K562 (cell line): ENCODE data around the gene MFSD8. TPM values are rescaled to one million over a fixed set of nuclear protein-coding genes. Genes with fewer than 3 reads are reported as not detected.

ENCODE experiments used
- CC2D1A ChIP-seq: fragments of 450-650 bp; IDR thresholded peaks from 2 replicates; pipeline ENCODE4 v1.6.1; 2017; ENCODE audit warnings: mild to moderate bottlenecking
- CCNT2 ChIP-seq: IDR thresholded peaks from 2 replicates; pipeline ENCODE4 v1.6.1; 2011; ENCODE audit warnings: borderline replicate concordance, low read depth, mild to moderate bottlenecking, moderate library complexity, mixed read lengths, low read length; ENCODE audit not compliant: insufficient read length; ENCODE audit errors: extremely low read depth
- E2F3 ChIP-seq: fragments of 250-450 bp; sonication (Bioruptor Pico); IDR thresholded peaks from 2 replicates; pipeline ENCODE4 v1.4.0; 2020; ENCODE audit warnings: mild to moderate bottlenecking
- ELF2 ChIP-seq: fragments of 250-450 bp; sonication (Bioruptor Pico); IDR thresholded peaks from 2 replicates; pipeline ENCODE4 v1.5.0; 2021; ENCODE audit warnings: mild to moderate bottlenecking
- ETV6 ChIP-seq, 3 experiments: fragments of 150-350 bp in 1 of 3; sonication (generic) in 1 of 3; formaldehyde crosslinking in 1 of 3; IDR thresholded peaks; 2 replicates each; pipeline versions ENCODE4 v1.6.1 to v1.8.0; 2014 to 2022; ENCODE audit warnings: borderline replicate concordance in 2 of 3, low read depth in 2 of 3, antibody characterized with exemption in 1 of 3, low read length in 1 of 3, mild to moderate bottlenecking in 1 of 3, missing genetic modification reagents in 1 of 3
- EWSR1 ChIP-seq: fragments of 450-650 bp; IDR thresholded peaks from 2 replicates; pipeline ENCODE4 v1.6.1; 2018; ENCODE audit warnings: borderline replicate concordance, mild to moderate bottlenecking, low read depth, moderate library complexity; ENCODE audit not compliant: partially characterized antibody
- GMEB1 ChIP-seq: fragments of 250-450 bp; sonication (Bioruptor Pico); IDR thresholded peaks from 2 replicates; pipeline ENCODE4 v1.4.0; 2020; ENCODE audit warnings: mild to moderate bottlenecking
- KAT2B ChIP-seq: IDR thresholded peaks from one replicate; pipeline ENCODE4 v1.6.1; 2012; ENCODE audit warnings: low read depth, mild to moderate bottlenecking, control low read depth, inconsistent platforms, low read length, moderate library complexity
- KDM2B ChIP-seq: fragments of 250-450 bp; sonication (Bioruptor Pico); IDR thresholded peaks from 2 replicates; pipeline ENCODE4 v1.8.0; 2021; ENCODE audit warnings: mild to moderate bottlenecking, moderate library complexity
- MYBL2 ChIP-seq, 2 experiments: fragments of 450-650 bp in 1 of 2; sonication (generic) in 1 of 2; formaldehyde crosslinking in 1 of 2; IDR thresholded peaks; 2 replicates each; pipeline versions ENCODE4 v1.6.1 to v1.8.1; 2017 to 2022; ENCODE audit warnings: borderline replicate concordance in 1 of 2, inconsistent platforms in 1 of 2, low read depth in 1 of 2, mild to moderate bottlenecking in 1 of 2, missing genetic modification reagents in 1 of 2, moderate library complexity in 1 of 2
- POLR2G ChIP-seq: fragments of 200-400 bp; formaldehyde crosslinking; IDR thresholded peaks from 2 replicates; pipeline ENCODE4 v1.6.1; 2017; ENCODE audit warnings: low read depth, mild to moderate bottlenecking, antibody characterized with exemption, low read length, moderate library complexity
- RAD51 ChIP-seq: fragments of 450-650 bp; IDR thresholded peaks from 2 replicates; pipeline ENCODE4 v1.7.1; 2016; ENCODE audit warnings: low read depth, mild to moderate bottlenecking, borderline replicate concordance
- SIRT6 ChIP-seq: IDR thresholded peaks from one replicate; pipeline ENCODE4 v1.6.1; 2012; ENCODE audit warnings: low read depth, mild to moderate bottlenecking, control low read depth, inconsistent platforms, low read length, moderate library complexity
- USF2 ChIP-seq: sonication (generic); formaldehyde crosslinking; IDR thresholded peaks from 2 replicates; pipeline ENCODE4 v1.5.0; 2020; ENCODE audit warnings: missing genetic modification reagents
- VEZF1 ChIP-seq: fragments of 200-800 bp; sonication (Bioruptor generic); IDR thresholded peaks from 2 replicates; pipeline ENCODE4 v1.6.1; 2017; ENCODE audit warnings: missing genetic modification characterization, missing compliant biosample characterization
- ZBTB17 ChIP-seq: fragments of 450-650 bp; formaldehyde crosslinking; IDR thresholded peaks from 2 replicates; pipeline ENCODE4 v1.4.0; 2020; ENCODE audit warnings: mild to moderate bottlenecking
- ZNF23 ChIP-seq: fragments of 250-450 bp; sonication (Bioruptor Pico); IDR thresholded peaks from 2 replicates; pipeline ENCODE4 v1.4.0; 2020; ENCODE audit warnings: mild to moderate bottlenecking
- ZNF253 ChIP-seq: fragments of 250-450 bp; sonication (Bioruptor Pico); conservative IDR thresholded peaks from 2 replicates; pipeline ENCODE4 v1.6.1; 2021; ENCODE audit warnings: mild to moderate bottlenecking
- ZNF584 ChIP-seq: fragments of 200-800 bp; sonication (Bioruptor generic); IDR thresholded peaks from 2 replicates; pipeline ENCODE4 v1.6.1; 2016; ENCODE audit warnings: low read depth, mild to moderate bottlenecking, missing genetic modification characterization, missing compliant biosample characterization
- ZNF639 ChIP-seq, 2 experiments: fragments of 200-800 bp in 1 of 2; sonication (Bioruptor generic) in 1 of 2; sonication (generic) in 1 of 2; formaldehyde crosslinking in 1 of 2; IDR thresholded peaks in 1 of 2; conservative IDR thresholded peaks in 1 of 2; 2 replicates each; pipeline versions ENCODE4 v1.5.0 to v1.6.1; 2016 to 2020; ENCODE audit warnings: missing compliant biosample characterization in 1 of 2, missing genetic modification characterization in 1 of 2, missing genetic modification reagents in 1 of 2
- polyA plus RNA-seq, 8 experiments: library from polyadenylated mRNA; depleted of rRNA in 4 of 8; stranded (reverse) in 5 of 8; unstranded in 3 of 8; fragments of >200 nt; fragmentation: Nextera tagmentation in 2 of 8; fragmentation: Illumina TruSeq in 1 of 8; extraction: Ambion mirVana in 2 of 8; extraction: Trizol in 1 of 8; gene quantifications; 2 replicates each; pipeline versions ENCODE4 v1.2.1 to v1.2.3, GENCODE V29; 2011 to 2014; ENCODE audit warnings: inconsistent platforms in 1 of 8, missing spikeins in 1 of 8
- total RNA-seq, 7 experiments: library from RNA; depleted of rRNA in 6 of 7; stranded (reverse); fragments of >200 nt in 6 of 7; fragmentation: Illumina TruSeq in 2 of 7; extraction: Trizol in 2 of 7; gene quantifications; 2 replicates each; pipeline versions ENCODE4 v1.2.1 to v1.2.3, GENCODE V29; 2011 to 2021; ENCODE audit warnings: low replicate concordance in 1 of 7

MFSD8 gene
- total and polyA plus RNA-seq, 9 of the 15 experiments (the other 6 are each of a cell fraction or from before 2014, with no cell fraction given) = 7.0 to 27.2 (median 18.7) TPM

DNA sequence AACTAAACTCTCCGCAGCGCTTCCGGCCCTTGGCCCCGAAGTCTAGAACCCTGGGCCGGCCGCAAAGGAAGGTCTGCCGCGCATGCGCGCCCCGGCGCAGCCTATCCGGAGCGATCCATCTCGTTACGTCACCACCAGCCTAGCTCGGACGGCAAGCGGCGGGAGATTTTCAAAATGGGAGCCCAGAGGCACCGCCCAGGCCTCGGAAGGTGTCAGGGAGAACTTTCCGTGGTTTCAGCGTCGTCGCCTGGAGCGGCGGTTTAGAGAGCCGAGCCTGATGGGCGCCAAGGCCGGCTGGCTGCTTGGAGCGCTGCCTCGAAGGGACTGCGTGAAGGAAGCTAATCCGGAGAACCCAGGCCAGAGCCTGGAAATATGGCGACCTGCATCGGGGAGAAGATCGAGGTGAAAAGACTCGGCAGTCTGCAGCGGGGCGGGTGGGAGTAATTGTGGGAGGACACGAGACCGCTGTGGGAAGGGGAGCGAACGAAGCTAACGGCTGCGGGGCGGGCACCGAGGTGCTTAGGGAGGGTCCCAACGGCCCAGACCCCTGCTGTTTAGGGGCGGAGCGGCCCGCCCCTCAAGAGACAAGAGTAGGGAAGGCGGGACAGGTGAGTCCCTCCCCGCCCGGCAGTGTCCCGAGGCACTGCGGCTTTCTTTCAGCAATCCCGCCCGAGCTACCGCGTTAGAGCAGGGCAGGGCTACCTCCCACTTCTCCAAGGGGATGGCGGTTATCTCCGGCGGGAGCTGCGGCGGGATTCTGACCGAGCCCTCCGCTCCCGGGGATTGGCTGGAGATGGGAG lies 84.0 kb downstream of the MFSD8 start, which contains the start of gene PLK4 (continued):
- TF ChIP-seq VEZF1 (CRISPR knock-in tag) (no peak; the same call in 1 of the 2 replicates), ELF2 (CRISPR knock-in tag) (no peak), KAT2B (no peak), E2F3 (CRISPR knock-in tag) (no peak), EWSR1 (no peak), CC2D1A (peak; percentile 68), GMEB1 (CRISPR knock-in tag) (no peak; the same call in 1 of the 2 replicates), ZBTB17 (CRISPR knock-in tag) (0 out of 2 replicates have a peak, but pooled peaks have one; percentile 20), SIRT6 (peak; percentile 70), RAD51 (no peak), POLR2G (peak; percentile 98), ZNF253 (CRISPR knock-in tag) (no peak), USF2 (no peak), ZNF23 (CRISPR knock-in tag) (no peak), ZNF584 (CRISPR knock-in tag) (peak; percentile 57; the same call in 1 of the 2 replicates), CCNT2 (no peak), MYBL2 (IDR thresholded peaks at IDR 0.05; ENCODE audit: low read depth) (peak; percentile 92), MYBL2 (CRISPR knock-in tag; IDR thresholded peaks at IDR 0.05; ENCODE audit: borderline replicate concordance) (no peak), KDM2B (CRISPR knock-in tag) (no peak), ETV6 (IDR thresholded peaks at IDR 0.05; ENCODE audit: borderline replicate concordance in 1 of 2, low read depth in 2 of 2, low read length in 1 of 2) (no peak), ETV6 (CRISPR knock-in tag; IDR thresholded peaks at IDR 0.05; ENCODE audit: borderline replicate concordance) (no peak; the same call in 1 of the 2 replicates), ZNF639 (CRISPR knock-in tag; conservative IDR thresholded peaks at IDR 0.05 in 1 of 2, IDR thresholded peaks at IDR 0.05 in 1 of 2) (no peak)
